ENCODE data around the gene IL27RA. TPM values are rescaled to one million over a fixed set of nuclear protein-coding genes. Genes with fewer than 3 reads are reported as not detected.
"Not testable (repeated sequence)": the region's sequence is repeated elsewhere in the genome, so short reads cannot be mapped to it uniquely, and the experiment has no call there.

The IL27RA gene
- total RNA-seq, 2 donors from 2014 or later: 10.3 to 10.8 TPM

DNA sequence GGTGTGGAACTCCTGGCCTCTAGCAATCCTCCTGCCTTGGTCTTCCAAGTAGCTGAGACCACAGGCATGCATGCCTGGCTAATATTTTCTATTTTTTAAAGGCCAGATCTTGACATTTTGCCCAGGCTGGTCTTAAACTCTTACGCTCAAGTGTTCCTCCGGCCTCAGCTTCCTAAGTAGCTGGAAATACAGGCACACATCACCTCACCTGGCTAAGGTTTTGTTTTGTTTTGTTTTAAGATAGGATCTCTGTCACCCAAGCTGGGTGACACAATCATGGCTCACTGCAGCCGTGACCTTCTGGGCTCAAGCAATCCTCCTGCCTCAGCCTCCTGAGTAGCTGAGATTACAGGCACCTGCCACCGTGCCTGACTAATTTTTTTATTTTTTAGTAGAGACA, 9.1 kb upstream of the IL27RA start:
- no peaks in the 10 kb centered on the region for H3K9me3 Mint-ChIP-seq
- no peaks in the 10 kb centered on the region for H3K9me3 ChIP-seq (ENCODE audit: control insufficient read depth, low read length)
- no peaks in the 10 kb centered on the region for H3K27me3 Mint-ChIP-seq (ENCODE audit: insufficient read depth)
- H3K4me3 Mint-ChIP-seq: no peak overlapping the region
- H3K36me3 ChIP-seq (ENCODE audit: control insufficient read depth, insufficient read depth, low read length): no peaks in the 10 kb centered on the region
- no peak overlapping the region for H3K27ac Mint-ChIP-seq
- no peak overlapping the region for H3K9ac ChIP-seq (ENCODE audit: extremely low read depth, low read length, poor library complexity, severe bottlenecking)
- TF ChIP-seq, protein P1, sequence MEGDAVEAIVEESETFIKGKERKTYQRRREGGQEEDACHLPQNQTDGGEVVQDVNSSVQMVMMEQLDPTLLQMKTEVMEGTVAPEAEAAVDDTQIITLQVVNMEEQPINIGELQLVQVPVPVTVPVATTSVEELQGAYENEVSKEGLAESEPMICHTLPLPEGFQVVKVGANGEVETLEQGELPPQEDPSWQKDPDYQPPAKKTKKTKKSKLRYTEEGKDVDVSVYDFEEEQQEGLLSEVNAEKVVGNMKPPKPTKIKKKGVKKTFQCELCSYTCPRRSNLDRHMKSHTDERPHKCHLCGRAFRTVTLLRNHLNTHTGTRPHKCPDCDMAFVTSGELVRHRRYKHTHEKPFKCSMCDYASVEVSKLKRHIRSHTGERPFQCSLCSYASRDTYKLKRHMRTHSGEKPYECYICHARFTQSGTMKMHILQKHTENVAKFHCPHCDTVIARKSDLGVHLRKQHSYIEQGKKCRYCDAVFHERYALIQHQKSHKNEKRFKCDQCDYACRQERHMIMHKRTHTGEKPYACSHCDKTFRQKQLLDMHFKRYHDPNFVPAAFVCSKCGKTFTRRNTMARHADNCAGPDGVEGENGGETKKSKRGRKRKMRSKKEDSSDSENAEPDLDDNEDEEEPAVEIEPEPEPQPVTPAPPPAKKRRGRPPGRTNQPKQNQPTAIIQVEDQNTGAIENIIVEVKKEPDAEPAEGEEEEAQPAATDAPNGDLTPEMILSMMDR (conservative IDR thresholded peaks at IDR 0.05): no peak
- WGBS, 2 experiments (ENCODE audit: insufficient coverage in 1 of 2, insufficient read length in 1 of 2): 94 to 97% methylated on average over 3 to 4 of the region's 4 CpGs
- H3K4me3 ChIP-seq (ENCODE audit: low read length): no peak overlapping the region
- DNase-seq: no peak
- peaks cover 3% of the 10 kb centered on the region for H3K4me1 Mint-ChIP-seq
- no peaks in the 10 kb centered on the region for H3K36me3 Mint-ChIP-seq (ENCODE audit: low read depth)
- no peaks in the 10 kb centered on the region for H3K4me1 ChIP-seq (ENCODE audit: control insufficient read depth, insufficient read depth, low read length)
- H3K27me3 ChIP-seq (ENCODE audit: control insufficient read depth, insufficient read depth, low read length, poor library complexity, severe bottlenecking): no peaks in the 10 kb centered on the region
- H3K27ac ChIP-seq (ENCODE audit: low read depth, low read length): no peak overlapping the region

DNA sequence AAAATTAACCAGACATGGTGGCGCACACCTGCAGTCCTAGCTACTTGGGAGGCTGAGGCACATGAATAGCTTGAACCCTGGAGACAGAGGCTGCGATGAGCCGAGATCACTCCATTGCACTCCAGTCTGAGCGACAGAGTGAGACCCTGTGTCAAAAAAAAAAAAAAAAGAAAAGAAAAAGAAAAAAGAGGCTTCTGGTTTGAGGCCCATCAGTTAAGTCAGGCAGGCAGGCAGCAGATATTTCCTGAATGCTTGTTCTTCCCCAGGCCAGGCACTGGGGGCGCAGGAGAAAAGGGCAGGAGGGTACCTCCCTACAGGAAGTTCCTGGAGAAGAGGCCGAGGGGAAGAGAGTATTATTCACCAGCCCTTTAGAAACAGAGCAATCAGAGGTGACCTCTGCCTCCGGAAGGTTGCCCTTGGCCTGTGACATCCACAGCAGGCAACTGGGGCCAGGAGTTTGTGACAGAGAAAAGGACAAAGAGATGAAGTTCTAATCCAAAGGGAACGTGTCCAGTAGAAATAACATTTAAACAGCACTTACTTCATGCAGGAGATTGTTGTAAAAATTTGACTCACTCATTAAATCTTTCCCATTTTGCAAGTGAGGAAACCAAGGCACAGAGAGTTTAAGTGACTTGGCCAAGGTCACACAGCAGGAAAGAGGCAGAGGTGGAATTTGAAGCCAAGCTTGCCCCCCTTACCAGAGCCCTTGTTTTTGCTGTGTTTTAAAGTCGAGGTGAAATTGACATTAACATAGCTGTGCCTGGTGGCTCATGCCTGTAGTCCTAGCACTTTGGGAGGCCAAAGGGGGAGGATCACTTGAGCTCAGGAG, 7.9 kb upstream of the IL27RA start:
- H3K36me3 ChIP-seq (ENCODE audit: control insufficient read depth, insufficient read depth, low read length): no peaks in the 10 kb centered on the region

DNA sequence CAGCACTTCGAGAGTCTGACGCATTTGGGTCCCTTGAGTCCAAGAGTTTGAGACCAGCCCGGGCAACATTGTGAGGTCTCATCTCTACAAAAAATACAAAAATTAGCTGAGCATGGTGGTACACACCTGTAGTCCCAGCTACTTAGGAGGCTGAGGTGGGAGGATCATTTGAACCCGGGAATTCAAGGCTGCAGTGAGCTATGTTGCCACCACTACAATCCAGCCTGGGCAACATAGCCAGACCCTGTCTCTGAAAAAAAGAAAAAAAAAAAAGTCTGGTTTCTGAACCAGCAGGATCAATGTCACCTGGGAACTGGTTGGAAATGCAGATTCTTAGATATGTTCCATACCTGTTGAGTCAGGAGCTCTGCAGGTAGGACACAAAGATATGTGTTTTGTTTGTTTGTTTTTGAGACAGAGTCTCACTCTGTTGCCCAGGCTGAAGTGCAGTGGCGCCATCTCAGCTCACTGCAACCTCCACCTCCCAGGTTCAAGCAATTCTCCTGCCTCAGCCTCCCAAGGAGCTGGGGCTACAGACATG, 4.8 kb upstream of the IL27RA start:
- not testable (repeated sequence) for H3K27ac Mint-ChIP-seq
- WGBS, 2 experiments (ENCODE audit: insufficient coverage in 1 of 2, insufficient read length in 1 of 2): 89 to 96% methylated on average over 3 to 5 of the region's 5 CpGs

More for the DNA sequence above, 7.9 kb upstream of the IL27RA start:
- no peaks in the 10 kb centered on the region for H3K36me3 Mint-ChIP-seq (ENCODE audit: low read depth)
- H3K27me3 Mint-ChIP-seq (ENCODE audit: insufficient read depth): peaks cover 4% of the 10 kb centered on the region
- no peak overlapping the region for H3K4me3 Mint-ChIP-seq
- no peaks in the 10 kb centered on the region for H3K9me3 Mint-ChIP-seq
- Histone ChIP-seq H3K4me1 (ENCODE audit: control insufficient read depth, insufficient read depth, low read length) (no peaks in the 10 kb centered on the region), H3K27ac (ENCODE audit: low read depth, low read length) (peak overlapping the region; percentile 6), H3K9me3 (ENCODE audit: control insufficient read depth, low read length) (no peaks in the 10 kb centered on the region), H3K27me3 (ENCODE audit: control insufficient read depth, insufficient read depth, low read length, poor library complexity, severe bottlenecking) (no peaks in the 10 kb centered on the region), H3K4me3 (ENCODE audit: low read length) (no peak overlapping the region), H3K9ac (ENCODE audit: extremely low read depth, low read length, poor library complexity, severe bottlenecking) (no peak overlapping the region)
- WGBS, 2 experiments (ENCODE audit: insufficient coverage in 1 of 2, insufficient read length in 1 of 2): 61 to 65% methylated on average over 4 to 9 of the region's 9 CpGs
- TF ChIP-seq, protein P1 (conservative IDR thresholded peaks at IDR 0.05): peak; percentile 74
- H3K4me1 Mint-ChIP-seq: peaks cover 3% of the 10 kb centered on the region
- DNase-seq: peak; percentile 89
- H3K27ac Mint-ChIP-seq: peak overlapping the region; percentile 74

More for the DNA sequence above, 4.8 kb upstream of the IL27RA start:
- not testable (repeated sequence) for H3K4me1 Mint-ChIP-seq; H3K4me3 ChIP-seq (ENCODE audit: low read length); H3K4me1 ChIP-seq (ENCODE audit: control insufficient read depth, insufficient read depth, low read length); H3K36me3 Mint-ChIP-seq (ENCODE audit: low read depth); H3K9me3 ChIP-seq (ENCODE audit: control insufficient read depth, low read length); H3K27ac ChIP-seq (ENCODE audit: low read depth, low read length); H3K9ac ChIP-seq (ENCODE audit: extremely low read depth, low read length, poor library complexity, severe bottlenecking); H3K4me3 Mint-ChIP-seq; DNase-seq; H3K36me3 ChIP-seq (ENCODE audit: control insufficient read depth, insufficient read depth, low read length); H3K9me3 Mint-ChIP-seq
- peaks cover 26% of the 10 kb centered on the region for H3K27me3 Mint-ChIP-seq (ENCODE audit: insufficient read depth)
- H3K27me3 ChIP-seq (ENCODE audit: control insufficient read depth, insufficient read depth, low read length, poor library complexity, severe bottlenecking): peaks cover 14% of the 10 kb centered on the region
